HUES64 (cell line): ENCODE measurements around the gene TAS1R3.

ENCODE experiments used
- H3K27ac ChIP-seq: 2 replicates; pipeline ENCODE4 v1.7.0; 2013; ENCODE audit warnings: low read depth, low read length, inconsistent platforms
- H3K27me3 ChIP-seq: 2 replicates; pipeline ENCODE4 v1.6.1; 2013; ENCODE audit warnings: mild to moderate bottlenecking, low read length; ENCODE audit not compliant: insufficient read depth
- H3K36me3 ChIP-seq: 2 replicates; pipeline ENCODE4 v1.6.1; 2013; ENCODE audit warnings: mild to moderate bottlenecking, low read length; ENCODE audit not compliant: insufficient read depth
- H3K4me1 ChIP-seq: 2 replicates; pipeline ENCODE4 v1.6.1; 2013; ENCODE audit warnings: mild to moderate bottlenecking, low read length, moderate library complexity; ENCODE audit not compliant: insufficient read depth
- H3K4me3 ChIP-seq: 2 replicates; pipeline ENCODE4 v1.5.1; 2013; ENCODE audit warnings: mild to moderate bottlenecking, low read length, moderate library complexity
- H3K9ac ChIP-seq: 2 replicates; pipeline ENCODE4 v1.6.1; 2013; ENCODE audit warnings: mild to moderate bottlenecking, low read depth, low read length
- H3K9me3 ChIP-seq: 2 replicates; pipeline ENCODE4 v1.6.1; 2013; ENCODE audit warnings: low read depth, low read length; ENCODE audit not compliant: insufficient read depth
- WGBS: fragments of 150-250, 120-280 bp; methylation state at CpG from one replicate; pipeline ENCODE4 v1.1.7; 2013; ENCODE audit warnings: missing lambda C conversion rate; 5-methylcytosine and 5-hydroxymethylcytosine counted together

Gene TAS1R3

GRCh38 chr1:1320666-1321448 lies 10.2 kb upstream of the TAS1R3 start:
- peaks cover 11% of the 10 kb centered on the region for H3K4me1 ChIP-seq
- no peaks in the 10 kb centered on the region for H3K27me3 ChIP-seq
- no peaks in the 10 kb centered on the region for H3K9me3 ChIP-seq
- no peak overlapping the region for H3K9ac ChIP-seq
- H3K36me3 ChIP-seq, result peaks cover 30% of the 10 kb centered on the region
- H3K4me3 ChIP-seq, result no peak overlapping the region
- no peak overlapping the region for H3K27ac ChIP-seq
- 94% methylated on average over 23 of the region's 23 CpGs for WGBS

GRCh38 chr1:1321477-1321876 lies 9.6 kb upstream of the TAS1R3 start:
- no peak overlapping the region for H3K4me3 ChIP-seq
- 90% methylated on average over 8 of the region's 8 CpGs for WGBS
- H3K9me3 ChIP-seq, result no peaks in the 10 kb centered on the region
- H3K9ac ChIP-seq, result no peak overlapping the region
- peaks cover 10% of the 10 kb centered on the region; the same call in 1 of the 2 replicates for H3K4me1 ChIP-seq
- H3K27me3 ChIP-seq, result no peaks in the 10 kb centered on the region
- no peak overlapping the region for H3K27ac ChIP-seq
- H3K36me3 ChIP-seq, result peaks cover 30% of the 10 kb centered on the region

GRCh38 chr1:1322418-1322817 lies 8.7 kb upstream of the TAS1R3 start:
- 88% methylated on average over 8 of the region's 14 CpGs for WGBS
- Histone ChIP-seq H3K9ac (no peak overlapping the region), H3K4me3 (no peak overlapping the region), H3K4me1 (peaks cover 10% of the 10 kb centered on the region; the same call in 1 of the 2 replicates), H3K27ac (no peak overlapping the region), H3K9me3 (no peaks in the 10 kb centered on the region), H3K36me3 (peaks cover 27% of the 10 kb centered on the region), H3K27me3 (no peaks in the 10 kb centered on the region)

GRCh38 chr1:1322952-1323351 lies 8.1 kb upstream of the TAS1R3 start:
- Histone ChIP-seq H3K9ac (no peak overlapping the region), H3K36me3 (peaks cover 23% of the 10 kb centered on the region), H3K9me3 (no peaks in the 10 kb centered on the region), H3K27me3 (no peaks in the 10 kb centered on the region), H3K4me3 (no peak overlapping the region), H3K4me1 (peaks cover 10% of the 10 kb centered on the region; the same call in 1 of the 2 replicates), H3K27ac (no peak overlapping the region)
- 94% methylated on average over 10 of the region's 10 CpGs for WGBS

- Histone ChIP-seq H3K27me3 (no peaks in the 10 kb centered on the region), H3K27ac (peak overlapping the region; percentile 67; the same call in 1 of the 2 replicates), H3K4me3 (peak overlapping the region; percentile 99)
Measured at GRCh38 chr1:1324084-1324523, 7.0 kb upstream of the TAS1R3 start.

GRCh38 chr1:1324524-1325287 lies 6.4 kb upstream of the TAS1R3 start, which contains the start of the genes CPTP and INTS11:
TSS of gene CPTP (plus strand) at chr1:1324802. CDS start at chr1:1326911, 2,109 bp downstream.
TSS of gene INTS11 (minus strand) at chr1:1324660. CDS start at chr1:1324608, 52 bp downstream.
- Histone ChIP-seq H3K9ac (peak within 1 kb of the TSS; percentile 93), H3K27ac (peak within 1 kb of the TSS; percentile 67), H3K27me3 (no peaks in the 10 kb centered on the region), H3K9me3 (no peaks in the 10 kb centered on the region), H3K36me3 (peaks cover 6% of the 10 kb centered on the region), H3K4me3 (peak within 1 kb of the TSS; percentile 99), H3K4me1 (peaks cover 5% of the 10 kb centered on the region; the same call in 1 of the 2 replicates)
- under 1% methylated on average over 83 of the region's 84 CpGs for WGBS

More at GRCh38 chr1:1324084-1324523, 7.0 kb upstream of the TAS1R3 start:
- Histone ChIP-seq H3K9ac (peak overlapping the region; percentile 93), H3K36me3 (peaks cover 12% of the 10 kb centered on the region), H3K4me1 (peaks cover 5% of the 10 kb centered on the region; the same call in 1 of the 2 replicates), H3K9me3 (no peaks in the 10 kb centered on the region)
- under 1% methylated on average over 40 of the region's 41 CpGs for WGBS

- WGBS, result 85% methylated on average over 16 of the region's 16 CpGs
- Histone ChIP-seq H3K27ac (peak overlapping the region; percentile 62), H3K27me3 (no peaks in the 10 kb centered on the region), H3K9me3 (no peaks in the 10 kb centered on the region), H3K36me3 (peaks cover 4% of the 10 kb centered on the region; the same call in 1 of the 2 replicates), H3K9ac (peak overlapping the region; percentile 84), H3K4me3 (peak overlapping the region; percentile 99), H3K4me1 (peaks cover 5% of the 10 kb centered on the region; the same call in 1 of the 2 replicates)
Measured at GRCh38 chr1:1325288-1326074, 5.6 kb upstream of the TAS1R3 start.

- H3K27me3 ChIP-seq, result no peaks in the 10 kb centered on the region
- 90% methylated on average over 8 of the region's 8 CpGs for WGBS
- H3K27ac ChIP-seq, result no peak overlapping the region
- H3K4me1 ChIP-seq, result peaks cover 5% of the 10 kb centered on the region; the same call in 1 of the 2 replicates
- H3K4me3 ChIP-seq, result no peak overlapping the region; the same call in 1 of the 2 replicates
- no peak overlapping the region for H3K9ac ChIP-seq
- H3K9me3 ChIP-seq, result no peaks in the 10 kb centered on the region
- no peaks in the 10 kb centered on the region for H3K36me3 ChIP-seq
Measured at GRCh38 chr1:1326075-1326605, 4.9 kb upstream of the TAS1R3 start.

- Histone ChIP-seq H3K4me1 (peaks cover 5% of the 10 kb centered on the region; the same call in 1 of the 2 replicates), H3K27ac (no peak overlapping the region), H3K27me3 (no peaks in the 10 kb centered on the region), H3K36me3 (no peaks in the 10 kb centered on the region), H3K9me3 (no peaks in the 10 kb centered on the region), H3K4me3 (no peak overlapping the region), H3K9ac (no peak overlapping the region)
- WGBS, result 94% methylated on average over 40 of the region's 40 CpGs
Measured at GRCh38 chr1:1327291-1327690, 3.8 kb upstream of the TAS1R3 start.

- Histone ChIP-seq H3K9ac (no peak overlapping the region), H3K36me3 (no peaks in the 10 kb centered on the region), H3K27me3 (no peaks in the 10 kb centered on the region), H3K4me1 (peaks cover 5% of the 10 kb centered on the region; the same call in 1 of the 2 replicates), H3K4me3 (no peak overlapping the region), H3K9me3 (no peaks in the 10 kb centered on the region), H3K27ac (no peak overlapping the region)
- WGBS, result 94% methylated on average over 15 of the region's 15 CpGs
Measured at GRCh38 chr1:1328254-1328653, 2.8 kb upstream of the TAS1R3 start.
